ENCODE results near the gene ADAMTS8. TPM values are rescaled to one million over a fixed set of nuclear protein-coding genes. Genes with fewer than 3 reads are reported as not detected.

Gene ADAMTS8
- total RNA-seq, 1 experiment from 2014 or later: 0.15 TPM

DNA sequence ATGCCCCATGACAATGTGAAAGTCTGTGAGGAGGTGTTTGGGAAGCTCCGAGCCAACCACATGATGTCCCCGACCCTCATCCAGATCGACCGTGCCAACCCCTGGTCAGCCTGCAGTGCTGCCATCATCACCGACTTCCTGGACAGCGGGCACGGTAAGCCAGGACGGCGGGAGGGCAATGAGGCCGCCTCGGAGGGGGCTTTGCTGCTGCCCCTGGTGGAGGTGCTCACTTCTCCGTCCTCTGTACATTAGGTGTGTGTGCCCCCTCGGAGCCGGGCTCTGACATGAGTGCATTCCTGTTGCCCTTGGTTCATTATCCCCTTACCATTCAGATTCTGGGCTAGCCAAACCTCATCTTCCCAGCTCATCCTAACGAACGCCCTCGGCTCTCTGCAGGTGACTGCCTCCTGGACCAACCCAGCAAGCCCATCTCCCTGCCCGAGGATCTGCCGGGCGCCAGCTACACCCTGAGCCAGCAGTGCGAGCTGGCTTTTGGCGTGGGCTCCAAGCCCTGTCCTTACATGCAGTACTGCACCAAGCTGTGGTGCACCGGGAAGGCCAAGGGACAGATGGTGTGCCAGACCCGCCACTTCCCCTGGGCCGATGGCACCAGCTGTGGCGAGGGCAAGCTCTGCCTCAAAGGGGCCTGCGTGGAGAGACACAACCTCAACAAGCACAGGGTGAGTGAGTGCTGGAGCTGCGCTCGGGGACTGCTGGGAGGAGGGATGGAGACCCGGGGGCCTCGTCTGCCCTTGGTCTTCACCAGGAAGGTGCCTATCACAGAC is 33.9 kb upstream of the ADAMTS8 start:
- no TSS peak for BruUV-seq (replicated peaks)
- DNase-seq (ENCODE audit: low read depth, low spot score): no peak
- in situ Hi-C loops (cut with HindIII; ENCODE audit: low pct_unique_long_range_greater_than_20kb, low sequenced_read_pairs) (loop anchor here (10.0 kb wide), 1 partner anchor 383 kb away; no protein-coding TSS in a partner anchor), intact Hi-C loops (cut with micrococcal nuclease; ENCODE audit: unreplicated experiment) (no loop called here)
- no peak for TF ChIP-seq POLR2AphosphoS5 (IDR thresholded peaks at IDR 0.05; ENCODE audit: low read depth, low read length)
- no peak for TF ChIP-seq TCF7L2 (IDR thresholded peaks at IDR 0.05; ENCODE audit: low read depth, low read length)
- TF ChIP-seq, protein P1, sequence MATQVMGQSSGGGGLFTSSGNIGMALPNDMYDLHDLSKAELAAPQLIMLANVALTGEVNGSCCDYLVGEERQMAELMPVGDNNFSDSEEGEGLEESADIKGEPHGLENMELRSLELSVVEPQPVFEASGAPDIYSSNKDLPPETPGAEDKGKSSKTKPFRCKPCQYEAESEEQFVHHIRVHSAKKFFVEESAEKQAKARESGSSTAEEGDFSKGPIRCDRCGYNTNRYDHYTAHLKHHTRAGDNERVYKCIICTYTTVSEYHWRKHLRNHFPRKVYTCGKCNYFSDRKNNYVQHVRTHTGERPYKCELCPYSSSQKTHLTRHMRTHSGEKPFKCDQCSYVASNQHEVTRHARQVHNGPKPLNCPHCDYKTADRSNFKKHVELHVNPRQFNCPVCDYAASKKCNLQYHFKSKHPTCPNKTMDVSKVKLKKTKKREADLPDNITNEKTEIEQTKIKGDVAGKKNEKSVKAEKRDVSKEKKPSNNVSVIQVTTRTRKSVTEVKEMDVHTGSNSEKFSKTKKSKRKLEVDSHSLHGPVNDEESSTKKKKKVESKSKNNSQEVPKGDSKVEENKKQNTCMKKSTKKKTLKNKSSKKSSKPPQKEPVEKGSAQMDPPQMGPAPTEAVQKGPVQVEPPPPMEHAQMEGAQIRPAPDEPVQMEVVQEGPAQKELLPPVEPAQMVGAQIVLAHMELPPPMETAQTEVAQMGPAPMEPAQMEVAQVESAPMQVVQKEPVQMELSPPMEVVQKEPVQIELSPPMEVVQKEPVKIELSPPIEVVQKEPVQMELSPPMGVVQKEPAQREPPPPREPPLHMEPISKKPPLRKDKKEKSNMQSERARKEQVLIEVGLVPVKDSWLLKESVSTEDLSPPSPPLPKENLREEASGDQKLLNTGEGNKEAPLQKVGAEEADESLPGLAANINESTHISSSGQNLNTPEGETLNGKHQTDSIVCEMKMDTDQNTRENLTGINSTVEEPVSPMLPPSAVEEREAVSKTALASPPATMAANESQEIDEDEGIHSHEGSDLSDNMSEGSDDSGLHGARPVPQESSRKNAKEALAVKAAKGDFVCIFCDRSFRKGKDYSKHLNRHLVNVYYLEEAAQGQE (IDR thresholded peaks at IDR 0.05; ENCODE audit: insufficient read depth in 1 of 2, low read depth in 2 of 2, low read length in 1 of 2): no peak
- TF ChIP-seq SIN3A (IDR thresholded peaks at IDR 0.05; ENCODE audit: borderline replicate concordance, insufficient read depth, low read depth, low read length): no peak
- no peak for TF ChIP-seq CTCF (IDR thresholded peaks at IDR 0.05)
- H3K4me3 ChIP-seq (ENCODE audit: low read depth in 2 of 2, low read length in 2 of 2): no peak overlapping the region
- no peaks in the 10 kb centered on the region for H3K9me3 ChIP-seq (ENCODE audit: control insufficient read depth, insufficient read depth, low read depth, low read length)
- no peaks in the 10 kb centered on the region for H3K27me3 ChIP-seq (ENCODE audit: control insufficient read depth, insufficient read depth, low read length)
- no peak overlapping the region for H3K27ac ChIP-seq (ENCODE audit: low read length)
- H3K4me1 ChIP-seq (ENCODE audit: control insufficient read depth, insufficient read depth, low read length): 0 out of 2 replicates have a peak, but pooled peaks cover 2% of the 10 kb centered on the region
- ChIA-PET POLR2A (interaction anchor here (0.5 kb wide), 1 partner anchor 10 kb away, joined by 10 read pairs; no protein-coding TSS in a partner anchor), CTCF (no interaction called here)
- ATAC-seq: no peak
- no peaks in the 10 kb centered on the region; the same call in 1 of the 2 replicates for H3K36me3 ChIP-seq (ENCODE audit: control insufficient read depth, insufficient read depth, low read length)

DNA sequence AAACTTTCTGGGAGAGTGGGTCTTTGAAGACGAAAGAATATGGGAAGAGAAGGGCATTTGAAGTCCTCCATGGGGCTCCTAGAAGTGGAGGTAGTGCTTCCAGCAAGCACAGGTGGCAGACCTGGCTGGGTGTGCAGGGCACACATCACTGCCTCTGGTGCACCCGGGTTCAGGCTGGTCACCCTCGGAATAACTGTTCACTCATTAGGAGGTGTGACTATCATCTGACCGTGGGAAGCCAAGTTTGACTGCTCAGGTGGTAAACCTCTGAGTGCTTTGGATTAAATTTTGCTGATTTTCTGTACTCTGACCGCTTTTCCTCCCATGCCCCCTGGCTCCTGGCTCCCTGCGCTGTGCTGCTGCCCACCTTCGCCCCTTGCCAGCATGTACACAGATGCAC is 31.1 kb upstream of the ADAMTS8 start:
- TF ChIP-seq, protein P1 (IDR thresholded peaks at IDR 0.05; ENCODE audit: insufficient read depth in 1 of 2, low read depth in 2 of 2, low read length in 1 of 2): no peak
- TF ChIP-seq POLR2AphosphoS5 (IDR thresholded peaks at IDR 0.05; ENCODE audit: low read depth, low read length) (no peak), TCF7L2 (IDR thresholded peaks at IDR 0.05; ENCODE audit: low read depth, low read length) (no peak), CTCF (IDR thresholded peaks at IDR 0.05) (no peak), SIN3A (IDR thresholded peaks at IDR 0.05; ENCODE audit: borderline replicate concordance, insufficient read depth, low read depth, low read length) (no peak)
- BruUV-seq (replicated peaks): no TSS peak
- DNase-seq (ENCODE audit: low read depth, low spot score) (no peak), ATAC-seq (no peak)
- Histone ChIP-seq H3K4me3 (ENCODE audit: low read depth in 2 of 2, low read length in 2 of 2) (no peak overlapping the region), H3K4me1 (ENCODE audit: control insufficient read depth, insufficient read depth, low read length) (peaks cover 5% of the 10 kb centered on the region; the same call in 1 of the 2 replicates), H3K36me3 (ENCODE audit: control insufficient read depth, insufficient read depth, low read length) (no peaks in the 10 kb centered on the region), H3K27me3 (ENCODE audit: control insufficient read depth, insufficient read depth, low read length) (no peaks in the 10 kb centered on the region), H3K27ac (ENCODE audit: low read length) (no peak overlapping the region), H3K9me3 (ENCODE audit: control insufficient read depth, insufficient read depth, low read depth, low read length) (no peaks in the 10 kb centered on the region)
- POLR2A ChIA-PET: no interaction called here
- intact Hi-C loops (cut with micrococcal nuclease; ENCODE audit: unreplicated experiment) (no loop called here), in situ Hi-C loops (cut with HindIII; ENCODE audit: low pct_unique_long_range_greater_than_20kb, low sequenced_read_pairs) (no loop called here)
- CTCF ChIA-PET: no interaction called here
